ENCODE data around the gene C4BPB.

Gene C4BPB

GRCh38 chr1:207085887-207086286 is 2.8 kb upstream of the C4BPB start:
- DNase-seq (ENCODE audit: low spot score): no peak

- no peak for DNase-seq (ENCODE audit: low spot score)
Observed at GRCh38 chr1:207088161-207088560, 499 bp upstream of the C4BPB start.

GRCh38 chr1:207089627-207090355 is 1.1 kb downstream of the C4BPB start:
- DNase-seq (ENCODE audit: low spot score): no peak

GRCh38 chr1:207091200-207091908 is 2.7 kb downstream of the C4BPB start:
- no peak for DNase-seq (ENCODE audit: low spot score)

GRCh38 chr1:207093944-207094343 is 5.3 kb downstream of the C4BPB start:
- no peak for DNase-seq (ENCODE audit: low spot score)

GRCh38 chr1:207097871-207098324 is 9.2 kb downstream of the C4BPB start:
- DNase-seq (ENCODE audit: low spot score): no peak

- DNase-seq (ENCODE audit: low spot score): no peak
Observed at GRCh38 chr1:207101720-207102119, 13.1 kb downstream of the C4BPB start.

GRCh38 chr1:207102146-207102545 is 13.5 kb downstream of the C4BPB start:
- no peak for DNase-seq (ENCODE audit: low spot score)

- no peak for DNase-seq (ENCODE audit: low spot score)
Observed at GRCh38 chr1:207102659-207103058, 14.0 kb downstream of the C4BPB start.

- no peak for DNase-seq (ENCODE audit: low spot score)
Observed at GRCh38 chr1:207103892-207104373, 15.3 kb downstream of the C4BPB start, which contains the start of gene C4BPA. Gene C4BPA, plus strand, starts transcription at chr1:207104233. Its CDS starts 8,793 bp downstream, at chr1:207113026.

GRCh38 chr1:207109004-207109403 is 20.3 kb downstream of the C4BPB start:
- no peak for DNase-seq (ENCODE audit: low spot score)

- DNase-seq (ENCODE audit: low spot score): no peak
Observed at GRCh38 chr1:207112616-207113296, 24.1 kb downstream of the C4BPB start.

GRCh38 chr1:207115269-207115668 is 26.6 kb downstream of the C4BPB start:
- no peak for DNase-seq (ENCODE audit: low spot score)

GRCh38 chr1:207124389-207124788 is 35.7 kb downstream of the C4BPB start:
- DNase-seq (ENCODE audit: low spot score): no peak

- no peak for DNase-seq (ENCODE audit: low spot score)
Observed at GRCh38 chr1:207128336-207128921, 39.8 kb downstream of the C4BPB start.

GRCh38 chr1:207129053-207129452 is 40.4 kb downstream of the C4BPB start:
- no peak for DNase-seq (ENCODE audit: low spot score)

GRCh38 chr1:207130252-207131036 is 41.8 kb downstream of the C4BPB start:
- no peak for DNase-seq (ENCODE audit: low spot score)

- no peak for DNase-seq (ENCODE audit: low spot score)
Observed at GRCh38 chr1:207131163-207131562, 42.5 kb downstream of the C4BPB start.

GRCh38 chr1:207134581-207134980 is 45.9 kb downstream of the C4BPB start:
- no peak for DNase-seq (ENCODE audit: low spot score)

- no peak for DNase-seq (ENCODE audit: low spot score)
Observed at GRCh38 chr1:207139616-207140015, 51.0 kb downstream of the C4BPB start.

GRCh38 chr1:207140536-207140935 is 51.9 kb downstream of the C4BPB start:
- DNase-seq (ENCODE audit: low spot score): no peak

Data from iPS-NIHi11 (cell line).